HTR-8/SVneo (cell line): ENCODE measurements around the gene ACY1.

ENCODE experiments used
- DNase-seq: peaks from one replicate; pipeline ENCODE4 v3.0.0; 2011; ENCODE audit warnings: low spot score, mixed read lengths; ENCODE audit not compliant: insufficient read length
- FAIRE-seq: peaks from 2 replicates; lab custom pipeline; 2011; peaks lifted over from hg19 to GRCh38; lab: Jason Lieb, UNC

Gene ACY1

GRCh38 chr3:51945031-51945840 is 38.1 kb upstream of the ACY1 start:
- no peak for DNase-seq
- FAIRE-seq = no peak

- DNase-seq (no peak), FAIRE-seq (no peak)
Measured at GRCh38 chr3:51945926-51946705, 37.2 kb upstream of the ACY1 start.

- FAIRE-seq (no peak), DNase-seq (no peak)
Measured at GRCh38 chr3:51946796-51947195, 36.5 kb upstream of the ACY1 start.

GRCh38 chr3:51947215-51947900 is 36.0 kb upstream of the ACY1 start:
- no peak for FAIRE-seq

GRCh38 chr3:51948016-51948580 is 35.2 kb upstream of the ACY1 start:
- FAIRE-seq = no peak
- no peak for DNase-seq

More at GRCh38 chr3:51947215-51947900, 36.0 kb upstream of the ACY1 start:
- DNase-seq = no peak

GRCh38 chr3:51949121-51949520 is 34.2 kb upstream of the ACY1 start:
- no peak for DNase-seq
- no peak for FAIRE-seq

GRCh38 chr3:51950899-51951298 is 32.4 kb upstream of the ACY1 start:
- FAIRE-seq (no peak), DNase-seq (no peak)

GRCh38 chr3:51953445-51953844 is 29.9 kb upstream of the ACY1 start:
- FAIRE-seq (peak; percentile 85), DNase-seq (peak; percentile 75)

- FAIRE-seq (no peak), DNase-seq (no peak)
Measured at GRCh38 chr3:51954105-51954504, 29.2 kb upstream of the ACY1 start.

GRCh38 chr3:51954713-51955112 is 28.6 kb upstream of the ACY1 start:
- DNase-seq = no peak
- FAIRE-seq = no peak

GRCh38 chr3:51955175-51955892 is 28.0 kb upstream of the ACY1 start, which contains the start of gene GPR62:
GPR62 (plus strand) TSS chr3:51955381; CDS start chr3:51955653, 272 bp downstream.
- DNase-seq = no peak
- no peak for FAIRE-seq

GRCh38 chr3:51955893-51956770 is 27.2 kb upstream of the ACY1 start:
- FAIRE-seq = no peak
- DNase-seq = no peak

GRCh38 chr3:51957520-51958205 is 25.7 kb upstream of the ACY1 start:
- DNase-seq = no peak
- no peak for FAIRE-seq

GRCh38 chr3:51958603-51959521 is 24.5 kb upstream of the ACY1 start:
- FAIRE-seq (no peak), DNase-seq (no peak)

- DNase-seq = no peak
- no peak for FAIRE-seq
Measured at GRCh38 chr3:51959651-51960050, 23.7 kb upstream of the ACY1 start.

- DNase-seq (no peak), FAIRE-seq (no peak)
Measured at GRCh38 chr3:51960386-51960785, 22.9 kb upstream of the ACY1 start.

GRCh38 chr3:51961011-51961410 is 22.3 kb upstream of the ACY1 start:
- no peak for FAIRE-seq
- DNase-seq = no peak
